GM23338 (cell line): ENCODE measurements around the gene RINT1. TPM values are rescaled to one million over a fixed set of nuclear protein-coding genes. Genes with fewer than 3 reads are reported as not detected.

Source experiments
- ATAC-seq: fragments of 200-7000 bp; cut with Tn5 transposase; 3 replicates; pipeline ENCODE4 v1.9.1; 2020
- DNase-seq: peaks from one replicate; pipeline ENCODE4 v3.0.0-alpha.2; 2015; ENCODE audit warnings: low spot score
- H2AFZ ChIP-seq: fragments of 200-600 bp; sonication (generic); 2 replicates; pipeline ENCODE4 v1.8.0; 2016; ENCODE audit warnings: antibody characterized with exemption, mild to moderate bottlenecking, moderate library complexity
- H3F3A ChIP-seq: fragments of 200-600 bp; sonication (generic); replicated peaks from 2 replicates; pipeline ENCODE4 v1.8.0; 2017; ENCODE audit warnings: antibody characterized with exemption, mixed run types, low read depth
- H3K27ac ChIP-seq: fragments of 200-600 bp; sonication (generic); 2 replicates; pipeline ENCODE4 v1.6.1; 2016; ENCODE audit warnings: low read depth
- H3K27me3 ChIP-seq: fragments of 200-600 bp; sonication (generic); 2 replicates; pipeline ENCODE4 v1.8.0; 2016; ENCODE audit warnings: mild to moderate bottlenecking, mixed run types, moderate library complexity; ENCODE audit not compliant: insufficient read depth
- H3K36me3 ChIP-seq: fragments of 200-600 bp; sonication (generic); 2 replicates; pipeline ENCODE4 v1.8.0; 2016; ENCODE audit warnings: mild to moderate bottlenecking; ENCODE audit not compliant: insufficient read depth
- H3K4me1 ChIP-seq: fragments of 200-600 bp; sonication (generic); 2 replicates; pipeline ENCODE4 v1.8.0; 2016; ENCODE audit warnings: mild to moderate bottlenecking, moderate library complexity; ENCODE audit not compliant: insufficient read depth
- H3K4me2 ChIP-seq: fragments of 200-600 bp; sonication (generic); 2 replicates; pipeline ENCODE4 v1.7.1; 2017; ENCODE audit warnings: mixed run types
- H3K4me3 ChIP-seq: fragments of 200-600 bp; sonication (generic); 2 replicates; pipeline ENCODE4 v1.6.1; 2016; ENCODE audit warnings: mixed run types
- H3K79me2 ChIP-seq: fragments of 200-600 bp; sonication (generic); replicated peaks from 2 replicates; pipeline ENCODE4 v1.8.0; 2017; ENCODE audit warnings: mild to moderate bottlenecking; ENCODE audit not compliant: insufficient read depth
- H3K9me2 ChIP-seq: fragments of 200-600 bp; sonication (generic); 2 replicates; pipeline ENCODE4 v1.8.0; 2017; ENCODE audit not compliant: insufficient read depth
- H4K20me1 ChIP-seq: fragments of 200-600 bp; sonication (generic); replicated peaks from 2 replicates; pipeline ENCODE4 v1.8.0; 2017; ENCODE audit warnings: mild to moderate bottlenecking; ENCODE audit not compliant: insufficient read depth
- H3K27ac Mint-ChIP-seq: 2 replicates; pipeline ENCODE4 v1.8.0; 2020; ENCODE audit warnings: inconsistent platforms, mild to moderate bottlenecking, moderate library complexity, mixed read lengths
- H3K27me3 Mint-ChIP-seq: 3 replicates; pipeline ENCODE4 v1.8.0; 2022; ENCODE audit warnings: low read depth, mild to moderate bottlenecking, moderate library complexity, mixed read lengths, inconsistent platforms; ENCODE audit not compliant: insufficient read depth, poor library complexity
- H3K36me3 Mint-ChIP-seq: 3 replicates; pipeline ENCODE4 v1.8.0; 2021; ENCODE audit warnings: low read depth, mild to moderate bottlenecking, inconsistent platforms, moderate library complexity, mixed read lengths
- H3K4me1 Mint-ChIP-seq: 3 replicates; pipeline ENCODE4 v1.8.0; 2020; ENCODE audit warnings: mild to moderate bottlenecking, inconsistent platforms, mixed read lengths
- H3K4me3 Mint-ChIP-seq: 3 replicates; pipeline ENCODE4 v1.8.0; 2021; ENCODE audit warnings: moderate library complexity, mild to moderate bottlenecking, inconsistent platforms, mixed read lengths
- H3K9me3 Mint-ChIP-seq: 3 replicates; pipeline ENCODE4 v1.8.0; 2020; ENCODE audit warnings: moderate library complexity, mild to moderate bottlenecking, inconsistent platforms, mixed read lengths
- CTCF ChIP-seq, 2 experiments: fragments of 200-600 bp in 1 of 2; sonication (generic) in 1 of 2; conservative IDR thresholded peaks; 2 replicates each; pipeline versions ENCODE4 v1.5.1 to v1.6.1; 2016 to 2017; ENCODE audit warnings: antibody characterized with exemption in 2 of 2, low read depth in 2 of 2, mild to moderate bottlenecking in 2 of 2, moderate library complexity in 1 of 2
- EZH2phosphoT487 ChIP-seq: fragments of 200-600 bp; sonication (generic); IDR thresholded peaks from one replicate; pipeline ENCODE4 v1.8.1; 2018; ENCODE audit warnings: antibody characterized with exemption; ENCODE audit not compliant: unreplicated experiment
- NANOG ChIP-seq: IDR thresholded peaks from 2 replicates; pipeline ENCODE4 v1.6.1; 2016; ENCODE audit warnings: antibody characterized with exemption, borderline replicate concordance
- POLR2AphosphoS5 ChIP-seq: IDR thresholded peaks from 2 replicates; pipeline ENCODE4 v1.6.1; 2016; ENCODE audit warnings: antibody characterized with exemption, low read depth
- polyA plus RNA-seq: library from polyadenylated mRNA; unstranded; fragments of >200 nt; fragmentation: Nextera tagmentation; extraction: Ambion mirVana; gene quantifications from 2 replicates; pipeline ENCODE4 v1.2.1, GENCODE V29; 2016
- total RNA-seq: library from RNA; depleted of rRNA; stranded (reverse); fragments of >200 nt; shearing (Covaris generic); gene quantifications from 2 replicates; pipeline ENCODE4 v1.2.3, GENCODE V29; 2014
- TF ChIP-seq, protein P1 (sequence below): IDR thresholded peaks from one replicate; pipeline ENCODE4 v1.6.1; 2018; ENCODE audit warnings: antibody characterized with exemption; ENCODE audit not compliant: unreplicated experiment
- TF ChIP-seq, protein P2 (sequence below): fragments of 250-450 bp; sonication (Bioruptor Pico); IDR thresholded peaks from 2 replicates; pipeline ENCODE4 v1.5.0; 2020; ENCODE audit warnings: mild to moderate bottlenecking, moderate library complexity

The RINT1 gene
- total and polyA plus RNA-seq, 2 experiments from 2014 or later, result 18.5 to 31.2 TPM

DNA sequence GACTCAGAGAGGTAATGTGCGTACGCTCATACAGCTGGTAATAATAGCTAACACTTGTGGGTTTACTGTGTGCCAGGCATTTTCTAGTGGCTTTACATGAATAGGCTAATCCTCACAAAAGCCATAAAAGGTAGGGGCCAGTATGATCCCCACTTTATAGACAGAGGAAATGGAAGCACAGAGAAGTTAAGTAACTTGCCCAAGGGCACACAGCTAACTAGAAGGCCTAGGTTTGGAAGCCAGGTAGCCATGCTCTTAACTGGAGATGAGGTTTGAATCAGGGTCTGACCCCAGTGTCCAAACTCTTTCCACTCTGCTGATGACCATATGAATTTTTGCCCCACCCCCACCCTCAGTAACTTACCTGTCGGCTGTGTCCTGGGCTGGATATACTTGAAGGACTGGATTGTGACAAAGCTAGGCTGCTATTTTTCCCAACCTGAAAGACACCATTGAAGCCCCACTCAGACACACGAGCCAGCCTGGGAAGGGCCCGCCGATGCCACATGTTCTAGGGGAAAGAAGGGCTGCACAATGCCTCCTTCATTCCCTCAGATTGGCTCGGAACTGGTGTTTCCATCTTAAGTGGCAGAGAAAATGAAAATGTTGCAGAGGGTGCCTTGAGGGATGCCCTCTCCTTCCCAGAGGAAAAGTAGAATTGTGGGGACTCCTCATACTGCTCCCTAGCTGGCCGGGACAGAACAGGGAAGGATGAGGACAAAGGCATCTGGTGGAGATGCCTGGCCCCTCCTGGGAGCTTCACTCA lies 78.3 kb downstream of the RINT1 start:
- Mint-ChIP-seq H3K27ac (peak overlapping the region; percentile 32; the same call in 1 of the 2 replicates), H3K27me3 (peaks cover 15% of the 10 kb centered on the region), H3K9me3 (no peaks in the 10 kb centered on the region), H3K4me3 (no peak overlapping the region), H3K4me1 (peaks cover 51% of the 10 kb centered on the region), H3K36me3 (peaks cover 75% of the 10 kb centered on the region)
- ATAC-seq (peak; percentile 34; the same call in 2 of the 3 replicates), DNase-seq (no peak)
- peaks cover 3% of the 10 kb centered on the region; the same call in 1 of the 2 replicates for H3K36me3 ChIP-seq
- H3K9me2 ChIP-seq, result no peaks in the 10 kb centered on the region
- H3K27ac ChIP-seq, result 0 out of 2 replicates have a peak overlapping the region, but pooled peaks have one; percentile 55
- no peak overlapping the region for H2AFZ ChIP-seq
- peaks cover 9% of the 10 kb centered on the region; the same call in 1 of the 2 replicates for H3K4me1 ChIP-seq
- peaks cover 2% of the 10 kb centered on the region; the same call in 1 of the 2 replicates for H3F3A ChIP-seq
- no peak overlapping the region for H3K4me3 ChIP-seq
- H3K4me2 ChIP-seq, result no peak overlapping the region
- TF ChIP-seq, protein P1, sequence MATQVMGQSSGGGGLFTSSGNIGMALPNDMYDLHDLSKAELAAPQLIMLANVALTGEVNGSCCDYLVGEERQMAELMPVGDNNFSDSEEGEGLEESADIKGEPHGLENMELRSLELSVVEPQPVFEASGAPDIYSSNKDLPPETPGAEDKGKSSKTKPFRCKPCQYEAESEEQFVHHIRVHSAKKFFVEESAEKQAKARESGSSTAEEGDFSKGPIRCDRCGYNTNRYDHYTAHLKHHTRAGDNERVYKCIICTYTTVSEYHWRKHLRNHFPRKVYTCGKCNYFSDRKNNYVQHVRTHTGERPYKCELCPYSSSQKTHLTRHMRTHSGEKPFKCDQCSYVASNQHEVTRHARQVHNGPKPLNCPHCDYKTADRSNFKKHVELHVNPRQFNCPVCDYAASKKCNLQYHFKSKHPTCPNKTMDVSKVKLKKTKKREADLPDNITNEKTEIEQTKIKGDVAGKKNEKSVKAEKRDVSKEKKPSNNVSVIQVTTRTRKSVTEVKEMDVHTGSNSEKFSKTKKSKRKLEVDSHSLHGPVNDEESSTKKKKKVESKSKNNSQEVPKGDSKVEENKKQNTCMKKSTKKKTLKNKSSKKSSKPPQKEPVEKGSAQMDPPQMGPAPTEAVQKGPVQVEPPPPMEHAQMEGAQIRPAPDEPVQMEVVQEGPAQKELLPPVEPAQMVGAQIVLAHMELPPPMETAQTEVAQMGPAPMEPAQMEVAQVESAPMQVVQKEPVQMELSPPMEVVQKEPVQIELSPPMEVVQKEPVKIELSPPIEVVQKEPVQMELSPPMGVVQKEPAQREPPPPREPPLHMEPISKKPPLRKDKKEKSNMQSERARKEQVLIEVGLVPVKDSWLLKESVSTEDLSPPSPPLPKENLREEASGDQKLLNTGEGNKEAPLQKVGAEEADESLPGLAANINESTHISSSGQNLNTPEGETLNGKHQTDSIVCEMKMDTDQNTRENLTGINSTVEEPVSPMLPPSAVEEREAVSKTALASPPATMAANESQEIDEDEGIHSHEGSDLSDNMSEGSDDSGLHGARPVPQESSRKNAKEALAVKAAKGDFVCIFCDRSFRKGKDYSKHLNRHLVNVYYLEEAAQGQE, result no peak
- TF ChIP-seq POLR2AphosphoS5 (no peak), EZH2phosphoT487 (no peak), CTCF (conservative IDR thresholded peaks at IDR 0.05; ENCODE audit: low read depth in 2 of 2) (no peak), NANOG (no peak)
- no peaks in the 10 kb centered on the region for H3K27me3 ChIP-seq
- 0 out of 2 replicates have a peak, but pooled peaks cover 7% of the 10 kb centered on the region for H4K20me1 ChIP-seq
- H3K79me2 ChIP-seq, result no peaks in the 10 kb centered on the region

GRCh38 chr7:105611856-105612775 lies 80.1 kb downstream of the RINT1 start:
- H3K27me3 ChIP-seq, result no peaks in the 10 kb centered on the region
- Mint-ChIP-seq H3K4me3 (no peak overlapping the region; the same call in 2 of the 3 replicates), H3K27me3 (peaks cover 14% of the 10 kb centered on the region), H3K4me1 (peaks cover 47% of the 10 kb centered on the region), H3K27ac (peak overlapping the region; percentile 22), H3K9me3 (no peaks in the 10 kb centered on the region), H3K36me3 (peaks cover 87% of the 10 kb centered on the region)
- H4K20me1 ChIP-seq, result 0 out of 2 replicates have a peak, but pooled peaks cover 13% of the 10 kb centered on the region
- peaks cover 9% of the 10 kb centered on the region; the same call in 1 of the 2 replicates for H3K4me1 ChIP-seq
- peaks cover 5% of the 10 kb centered on the region; the same call in 1 of the 2 replicates for H3F3A ChIP-seq
- H3K9me2 ChIP-seq, result no peaks in the 10 kb centered on the region
- H3K27ac ChIP-seq, result peak overlapping the region; percentile 36; the same call in 1 of the 2 replicates
- no peak overlapping the region for H2AFZ ChIP-seq
- DNase-seq (no peak), ATAC-seq (no peak)
- H3K36me3 ChIP-seq, result peaks cover 7% of the 10 kb centered on the region
- no peaks in the 10 kb centered on the region for H3K79me2 ChIP-seq
- H3K4me2 ChIP-seq, result no peak overlapping the region
- H3K4me3 ChIP-seq, result no peak overlapping the region
- TF ChIP-seq, protein P2, sequence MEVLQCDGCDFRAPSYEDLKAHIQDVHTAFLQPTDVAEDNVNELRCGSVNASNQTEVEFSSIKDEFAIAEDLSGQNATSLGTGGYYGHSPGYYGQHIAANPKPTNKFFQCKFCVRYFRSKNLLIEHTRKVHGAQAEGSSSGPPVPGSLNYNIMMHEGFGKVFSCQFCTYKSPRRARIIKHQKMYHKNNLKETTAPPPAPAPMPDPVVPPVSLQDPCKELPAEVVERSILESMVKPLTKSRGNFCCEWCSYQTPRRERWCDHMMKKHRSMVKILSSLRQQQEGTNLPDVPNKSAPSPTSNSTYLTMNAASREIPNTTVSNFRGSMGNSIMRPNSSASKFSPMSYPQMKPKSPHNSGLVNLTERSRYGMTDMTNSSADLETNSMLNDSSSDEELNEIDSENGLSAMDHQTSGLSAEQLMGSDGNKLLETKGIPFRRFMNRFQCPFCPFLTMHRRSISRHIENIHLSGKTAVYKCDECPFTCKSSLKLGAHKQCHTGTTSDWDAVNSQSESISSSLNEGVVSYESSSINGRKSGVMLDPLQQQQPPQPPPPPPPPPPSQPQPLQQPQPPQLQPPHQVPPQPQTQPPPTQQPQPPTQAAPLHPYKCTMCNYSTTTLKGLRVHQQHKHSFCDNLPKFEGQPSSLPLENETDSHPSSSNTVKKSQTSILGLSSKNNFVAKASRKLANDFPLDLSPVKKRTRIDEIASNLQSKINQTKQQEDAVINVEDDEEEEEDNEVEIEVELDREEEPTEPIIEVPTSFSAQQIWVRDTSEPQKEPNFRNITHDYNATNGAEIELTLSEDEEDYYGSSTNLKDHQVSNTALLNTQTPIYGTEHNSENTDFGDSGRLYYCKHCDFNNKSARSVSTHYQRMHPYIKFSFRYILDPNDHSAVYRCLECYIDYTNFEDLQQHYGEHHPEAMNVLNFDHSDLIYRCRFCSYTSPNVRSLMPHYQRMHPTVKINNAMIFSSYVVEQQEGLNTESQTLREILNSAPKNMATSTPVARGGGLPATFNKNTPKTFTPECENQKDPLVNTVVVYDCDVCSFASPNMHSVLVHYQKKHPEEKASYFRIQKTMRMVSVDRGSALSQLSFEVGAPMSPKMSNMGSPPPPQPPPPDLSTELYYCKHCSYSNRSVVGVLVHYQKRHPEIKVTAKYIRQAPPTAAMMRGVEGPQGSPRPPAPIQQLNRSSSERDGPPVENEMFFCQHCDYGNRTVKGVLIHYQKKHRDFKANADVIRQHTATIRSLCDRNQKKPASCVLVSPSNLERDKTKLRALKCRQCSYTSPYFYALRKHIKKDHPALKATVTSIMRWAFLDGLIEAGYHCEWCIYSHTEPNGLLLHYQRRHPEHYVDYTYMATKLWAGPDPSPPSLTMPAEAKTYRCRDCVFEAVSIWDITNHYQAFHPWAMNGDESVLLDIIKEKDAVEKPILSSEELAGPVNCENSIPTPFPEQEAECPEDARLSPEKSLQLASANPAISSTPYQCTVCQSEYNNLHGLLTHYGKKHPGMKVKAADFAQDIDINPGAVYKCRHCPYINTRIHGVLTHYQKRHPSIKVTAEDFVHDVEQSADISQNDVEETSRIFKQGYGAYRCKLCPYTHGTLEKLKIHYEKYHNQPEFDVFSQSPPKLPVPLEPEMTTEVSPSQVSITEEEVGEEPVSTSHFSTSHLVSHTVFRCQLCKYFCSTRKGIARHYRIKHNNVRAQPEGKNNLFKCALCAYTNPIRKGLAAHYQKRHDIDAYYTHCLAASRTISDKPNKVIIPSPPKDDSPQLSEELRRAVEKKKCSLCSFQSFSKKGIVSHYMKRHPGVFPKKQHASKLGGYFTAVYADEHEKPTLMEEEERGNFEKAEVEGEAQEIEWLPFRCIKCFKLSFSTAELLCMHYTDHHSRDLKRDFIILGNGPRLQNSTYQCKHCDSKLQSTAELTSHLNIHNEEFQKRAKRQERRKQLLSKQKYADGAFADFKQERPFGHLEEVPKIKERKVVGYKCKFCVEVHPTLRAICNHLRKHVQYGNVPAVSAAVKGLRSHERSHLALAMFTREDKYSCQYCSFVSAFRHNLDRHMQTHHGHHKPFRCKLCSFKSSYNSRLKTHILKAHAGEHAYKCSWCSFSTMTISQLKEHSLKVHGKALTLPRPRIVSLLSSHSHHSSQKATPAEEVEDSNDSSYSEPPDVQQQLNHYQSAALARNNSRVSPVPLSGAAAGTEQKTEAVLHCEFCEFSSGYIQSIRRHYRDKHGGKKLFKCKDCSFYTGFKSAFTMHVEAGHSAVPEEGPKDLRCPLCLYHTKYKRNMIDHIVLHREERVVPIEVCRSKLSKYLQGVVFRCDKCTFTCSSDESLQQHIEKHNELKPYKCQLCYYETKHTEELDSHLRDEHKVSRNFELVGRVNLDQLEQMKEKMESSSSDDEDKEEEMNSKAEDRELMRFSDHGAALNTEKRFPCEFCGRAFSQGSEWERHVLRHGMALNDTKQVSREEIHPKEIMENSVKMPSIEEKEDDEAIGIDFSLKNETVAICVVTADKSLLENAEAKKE, result no peak
- no peak for TF ChIP-seq EZH2phosphoT487
